H1 (cell line): ENCODE data around the gene RASSF10. TPM values are rescaled to one million over a fixed set of nuclear protein-coding genes. Genes with fewer than 3 reads are reported as not detected.

Experiments
- GABPA ChIP-seq: IDR thresholded peaks from 2 replicates; pipeline ENCODE4 v1.6.1; 2011; ENCODE audit warnings: mild to moderate bottlenecking, low read length, moderate library complexity, borderline replicate concordance; ENCODE audit not compliant: insufficient read depth
- HDAC2 ChIP-seq, 2 experiments: fragments of 300-600 bp in 1 of 2; sonication (generic) in 1 of 2; IDR thresholded peaks; 2 replicates each; pipeline ENCODE4 v1.6.1; 2011 to 2012; ENCODE audit warnings: low read depth in 2 of 2, low read length in 2 of 2, mild to moderate bottlenecking in 2 of 2, moderate library complexity in 2 of 2, borderline replicate concordance in 1 of 2, inconsistent platforms in 1 of 2
- NANOG ChIP-seq: IDR thresholded peaks from 2 replicates; pipeline ENCODE4 v1.6.1; 2011; ENCODE audit warnings: low read length, low read depth, mild to moderate bottlenecking, inconsistent platforms; ENCODE audit not compliant: insufficient read depth, poor library complexity, severe bottlenecking
- NRF1 ChIP-seq: IDR thresholded peaks from 2 replicates; pipeline ENCODE4 v1.6.1; 2011; ENCODE audit warnings: mild to moderate bottlenecking, low read depth, low read length, improper control_type of control experiment
- SP1 ChIP-seq: IDR thresholded peaks from 2 replicates; pipeline ENCODE4 v1.6.1; 2011; ENCODE audit warnings: low read depth, low read length
- polyA plus RNA-seq, 7 experiments: library from polyadenylated mRNA; depleted of rRNA in 3 of 7; stranded (reverse) in 5 of 7; unstranded in 2 of 7; fragments of >200 nt in 5 of 7; fragments of 200-250 nt in 2 of 7; gene quantifications; 1 replicate in 5 of 7; 2 replicates in 1 of 7; 4 replicates in 1 of 7; pipeline versions ENCODE4 v1.2.1 to v1.2.3, GENCODE V29; 2011 to 2013; ENCODE audit warnings: missing spikeins in 2 of 7, mixed read lengths in 2 of 7
- total RNA-seq: library from RNA; stranded (reverse); fragmentation: NEBNext Ultra II Directional; extraction: Animal tissue kit (Norgen Biotek cat#: 25700); gene quantifications from 2 replicates; pipeline ENCODE4 v1.2.1, GENCODE V29; 2021

The RASSF10 gene
- total and polyA plus RNA-seq, 2 of the 8 experiments (the other 6 are each of a cell fraction or from before 2014, with no cell fraction given) = 0.51 to 1.8 TPM

GRCh38 chr11:12968101-12968500 lies 41.0 kb upstream of the RASSF10 start (continued):
- TF ChIP-seq GABPA = no peak
- no peak for TF ChIP-seq NANOG
- TF ChIP-seq HDAC2 (IDR thresholded peaks at IDR 0.05; ENCODE audit: borderline replicate concordance in 1 of 2, low read depth in 2 of 2, low read length in 2 of 2) = no peak
- TF ChIP-seq SP1 = no peak
- no peak for TF ChIP-seq NRF1
